ENCODE results near the gene CPPED1. TPM values are rescaled to one million over a fixed set of nuclear protein-coding genes. Genes with fewer than 3 reads are reported as not detected.

Gene CPPED1
- total and polyA plus RNA-seq, 4 donors = 10.4 to 29.1 (median 23.0) TPM

DNA sequence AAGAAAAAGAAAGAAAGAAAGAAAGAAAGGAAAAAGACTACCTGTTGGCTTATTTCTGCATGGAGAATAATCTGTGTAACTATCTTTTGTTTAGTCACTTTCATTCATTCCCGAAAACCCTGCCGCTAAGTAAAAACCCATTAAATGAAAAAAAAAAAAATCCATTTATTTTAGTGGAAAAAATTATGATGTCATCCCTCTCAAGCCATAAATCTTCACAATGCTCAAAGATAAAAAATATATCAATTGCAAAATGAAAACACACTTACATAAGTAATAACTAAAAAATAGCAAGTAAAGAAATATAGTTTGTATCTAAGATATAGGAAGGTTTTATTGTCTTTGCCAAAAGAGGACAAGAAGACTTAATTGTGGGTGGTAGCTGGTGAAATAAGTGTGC lies 46.5 kb upstream of the CPPED1 start:
- no peaks in the 10 kb centered on the region for H3K36me3 ChIP-seq (ENCODE audit: control insufficient read depth in 4 of 4, insufficient read depth in 3 of 4, low read depth in 1 of 4, low read length in 3 of 4)
- no peak overlapping the region for H3K4me3 ChIP-seq (ENCODE audit: low read depth in 1 of 3, low read length in 3 of 3)
- H3K4me1 ChIP-seq (ENCODE audit: control insufficient read depth in 4 of 4, insufficient read depth in 4 of 4, low read length in 3 of 4) = no peaks in the 10 kb centered on the region
- H3K27ac ChIP-seq (ENCODE audit: low read depth in 1 of 2, low read length in 2 of 2) = no peak overlapping the region
- DNase-seq (ENCODE audit: low spot score) = no peak
- no peak for TF ChIP-seq JUND (IDR thresholded peaks at IDR 0.05)
- TF ChIP-seq, protein P1, sequence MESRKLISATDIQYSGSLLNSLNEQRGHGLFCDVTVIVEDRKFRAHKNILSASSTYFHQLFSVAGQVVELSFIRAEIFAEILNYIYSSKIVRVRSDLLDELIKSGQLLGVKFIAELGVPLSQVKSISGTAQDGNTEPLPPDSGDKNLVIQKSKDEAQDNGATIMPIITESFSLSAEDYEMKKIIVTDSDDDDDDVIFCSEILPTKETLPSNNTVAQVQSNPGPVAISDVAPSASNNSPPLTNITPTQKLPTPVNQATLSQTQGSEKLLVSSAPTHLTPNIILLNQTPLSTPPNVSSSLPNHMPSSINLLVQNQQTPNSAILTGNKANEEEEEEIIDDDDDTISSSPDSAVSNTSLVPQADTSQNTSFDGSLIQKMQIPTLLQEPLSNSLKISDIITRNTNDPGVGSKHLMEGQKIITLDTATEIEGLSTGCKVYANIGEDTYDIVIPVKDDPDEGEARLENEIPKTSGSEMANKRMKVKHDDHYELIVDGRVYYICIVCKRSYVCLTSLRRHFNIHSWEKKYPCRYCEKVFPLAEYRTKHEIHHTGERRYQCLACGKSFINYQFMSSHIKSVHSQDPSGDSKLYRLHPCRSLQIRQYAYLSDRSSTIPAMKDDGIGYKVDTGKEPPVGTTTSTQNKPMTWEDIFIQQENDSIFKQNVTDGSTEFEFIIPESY (IDR thresholded peaks at IDR 0.05) = no peak
- no peak for TF ChIP-seq NR2F2 (IDR thresholded peaks at IDR 0.05)
- 91% methylated on average over 2 of the region's 2 CpGs for WGBS
- H3K27me3 ChIP-seq (ENCODE audit: control insufficient read depth in 4 of 4, insufficient read depth in 4 of 4, low read length in 3 of 4) = no peaks in the 10 kb centered on the region
- no peak overlapping the region for H3K9ac ChIP-seq (ENCODE audit: low read depth in 1 of 2, low read length in 2 of 2)
- H3K9me3 ChIP-seq (ENCODE audit: control insufficient read depth in 4 of 4, low read length in 3 of 4) = no peaks in the 10 kb centered on the region

DNA sequence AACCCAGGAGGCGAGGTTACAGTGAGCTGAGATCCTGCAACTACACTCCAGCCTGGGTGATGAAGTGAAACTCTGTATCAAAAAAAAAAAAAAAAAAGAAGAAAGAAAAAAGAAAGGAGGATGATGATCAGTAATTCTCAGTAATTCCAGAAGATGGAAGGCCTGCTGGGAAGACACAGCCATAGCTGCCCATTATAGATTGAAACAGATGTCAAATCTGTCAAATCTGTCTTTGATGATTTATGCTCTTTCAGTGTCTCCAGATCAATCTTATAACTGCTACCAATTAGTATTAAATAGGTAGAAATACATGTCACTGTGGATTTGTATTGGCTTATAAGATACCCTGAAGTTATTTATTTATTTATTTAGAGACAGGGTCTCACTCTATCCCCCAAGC lies 42.9 kb upstream of the CPPED1 start:
- Histone ChIP-seq H3K9ac (ENCODE audit: low read depth in 1 of 2, low read length in 2 of 2) (no peak overlapping the region), H3K27ac (ENCODE audit: low read depth in 1 of 2, low read length in 2 of 2) (no peak overlapping the region), H3K4me3 (ENCODE audit: low read depth in 1 of 3, low read length in 3 of 3) (no peak overlapping the region), H3K4me1 (ENCODE audit: control insufficient read depth in 4 of 4, insufficient read depth in 4 of 4, low read length in 3 of 4) (no peaks in the 10 kb centered on the region), H3K9me3 (ENCODE audit: control insufficient read depth in 4 of 4, low read length in 3 of 4) (no peaks in the 10 kb centered on the region), H3K36me3 (ENCODE audit: control insufficient read depth in 4 of 4, insufficient read depth in 3 of 4, low read depth in 1 of 4, low read length in 3 of 4) (no peaks in the 10 kb centered on the region), H3K27me3 (ENCODE audit: control insufficient read depth in 4 of 4, insufficient read depth in 4 of 4, low read length in 3 of 4) (no peaks in the 10 kb centered on the region)
- TF ChIP-seq HNF4A (conservative IDR thresholded peaks at IDR 0.05) = no peak
- no peak for TF ChIP-seq HNF4G (IDR thresholded peaks at IDR 0.05)
- TF ChIP-seq RXRA (IDR thresholded peaks at IDR 0.05) = no peak
- TF ChIP-seq, protein P2, sequence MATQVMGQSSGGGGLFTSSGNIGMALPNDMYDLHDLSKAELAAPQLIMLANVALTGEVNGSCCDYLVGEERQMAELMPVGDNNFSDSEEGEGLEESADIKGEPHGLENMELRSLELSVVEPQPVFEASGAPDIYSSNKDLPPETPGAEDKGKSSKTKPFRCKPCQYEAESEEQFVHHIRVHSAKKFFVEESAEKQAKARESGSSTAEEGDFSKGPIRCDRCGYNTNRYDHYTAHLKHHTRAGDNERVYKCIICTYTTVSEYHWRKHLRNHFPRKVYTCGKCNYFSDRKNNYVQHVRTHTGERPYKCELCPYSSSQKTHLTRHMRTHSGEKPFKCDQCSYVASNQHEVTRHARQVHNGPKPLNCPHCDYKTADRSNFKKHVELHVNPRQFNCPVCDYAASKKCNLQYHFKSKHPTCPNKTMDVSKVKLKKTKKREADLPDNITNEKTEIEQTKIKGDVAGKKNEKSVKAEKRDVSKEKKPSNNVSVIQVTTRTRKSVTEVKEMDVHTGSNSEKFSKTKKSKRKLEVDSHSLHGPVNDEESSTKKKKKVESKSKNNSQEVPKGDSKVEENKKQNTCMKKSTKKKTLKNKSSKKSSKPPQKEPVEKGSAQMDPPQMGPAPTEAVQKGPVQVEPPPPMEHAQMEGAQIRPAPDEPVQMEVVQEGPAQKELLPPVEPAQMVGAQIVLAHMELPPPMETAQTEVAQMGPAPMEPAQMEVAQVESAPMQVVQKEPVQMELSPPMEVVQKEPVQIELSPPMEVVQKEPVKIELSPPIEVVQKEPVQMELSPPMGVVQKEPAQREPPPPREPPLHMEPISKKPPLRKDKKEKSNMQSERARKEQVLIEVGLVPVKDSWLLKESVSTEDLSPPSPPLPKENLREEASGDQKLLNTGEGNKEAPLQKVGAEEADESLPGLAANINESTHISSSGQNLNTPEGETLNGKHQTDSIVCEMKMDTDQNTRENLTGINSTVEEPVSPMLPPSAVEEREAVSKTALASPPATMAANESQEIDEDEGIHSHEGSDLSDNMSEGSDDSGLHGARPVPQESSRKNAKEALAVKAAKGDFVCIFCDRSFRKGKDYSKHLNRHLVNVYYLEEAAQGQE (IDR thresholded peaks at IDR 0.05) = no peak
- no peak for TF ChIP-seq YY1 (IDR thresholded peaks at IDR 0.05)
- TF ChIP-seq NR2F2 (IDR thresholded peaks at IDR 0.05) = no peak
- no peak for TF ChIP-seq EGR1 (IDR thresholded peaks at IDR 0.05; ENCODE audit: low read depth in 2 of 2)
- no peak for TF ChIP-seq RAD21 (IDR thresholded peaks at IDR 0.05)
- no peak for TF ChIP-seq SP1 (IDR thresholded peaks at IDR 0.05)
- TF ChIP-seq JUND (IDR thresholded peaks at IDR 0.05) = no peak
- TF ChIP-seq TAF1 (conservative IDR thresholded peaks at IDR 0.05) = no peak
- no peak for TF ChIP-seq FOXA2 (IDR thresholded peaks at IDR 0.05)
- no peak for DNase-seq (ENCODE audit: low spot score)
- WGBS = 92% methylated on average over 1 of the region's 1 CpG

DNA sequence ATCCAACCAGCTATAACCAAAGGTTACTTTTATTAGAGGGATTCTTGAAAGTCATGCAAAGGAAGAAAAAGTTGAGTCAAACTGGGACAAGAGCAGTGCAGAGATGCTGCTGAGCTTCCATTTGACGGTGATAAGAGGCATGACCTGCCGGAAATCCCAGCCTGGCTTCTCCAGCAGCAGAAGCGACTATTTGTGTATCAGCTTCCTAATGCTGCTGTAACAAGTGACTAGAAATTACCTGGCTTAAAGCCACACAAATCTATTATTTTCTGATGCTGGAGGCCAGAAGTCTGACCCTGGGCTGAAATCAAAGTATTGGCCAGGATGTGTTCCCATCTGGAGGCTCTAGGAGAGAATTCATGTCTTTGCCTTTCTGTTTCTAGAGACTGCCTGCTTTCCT lies 41.6 kb upstream of the CPPED1 start:
- Histone ChIP-seq H3K4me1 (ENCODE audit: control insufficient read depth in 4 of 4, insufficient read depth in 4 of 4, low read length in 3 of 4) (no peaks in the 10 kb centered on the region), H3K27me3 (ENCODE audit: control insufficient read depth in 4 of 4, insufficient read depth in 4 of 4, low read length in 3 of 4) (no peaks in the 10 kb centered on the region), H3K9ac (ENCODE audit: low read depth in 1 of 2, low read length in 2 of 2) (no peak overlapping the region), H3K4me3 (ENCODE audit: low read depth in 1 of 3, low read length in 3 of 3) (no peak overlapping the region), H3K36me3 (ENCODE audit: control insufficient read depth in 4 of 4, insufficient read depth in 3 of 4, low read depth in 1 of 4, low read length in 3 of 4) (no peaks in the 10 kb centered on the region), H3K9me3 (ENCODE audit: control insufficient read depth in 4 of 4, low read length in 3 of 4) (no peaks in the 10 kb centered on the region), H3K27ac (ENCODE audit: low read depth in 1 of 2, low read length in 2 of 2) (no peak overlapping the region)
- WGBS = 91% methylated on average over 3 of the region's 3 CpGs
- TF ChIP-seq FOXA1 (IDR thresholded peaks at IDR 0.05) (no peak), YY1 (IDR thresholded peaks at IDR 0.05) (no peak), JUND (IDR thresholded peaks at IDR 0.05) (no peak), HNF4A (conservative IDR thresholded peaks at IDR 0.05) (no peak), RAD21 (IDR thresholded peaks at IDR 0.05) (no peak), NR2F2 (IDR thresholded peaks at IDR 0.05) (no peak), FOXA2 (IDR thresholded peaks at IDR 0.05) (no peak), EGR1 (IDR thresholded peaks at IDR 0.05; ENCODE audit: low read depth in 2 of 2) (no peak), SP1 (IDR thresholded peaks at IDR 0.05) (no peak)
- TF ChIP-seq, protein P3, sequence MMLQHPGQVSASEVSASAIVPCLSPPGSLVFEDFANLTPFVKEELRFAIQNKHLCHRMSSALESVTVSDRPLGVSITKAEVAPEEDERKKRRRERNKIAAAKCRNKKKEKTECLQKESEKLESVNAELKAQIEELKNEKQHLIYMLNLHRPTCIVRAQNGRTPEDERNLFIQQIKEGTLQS (IDR thresholded peaks at IDR 0.05) = no peak
- TF ChIP-seq, protein P4, sequence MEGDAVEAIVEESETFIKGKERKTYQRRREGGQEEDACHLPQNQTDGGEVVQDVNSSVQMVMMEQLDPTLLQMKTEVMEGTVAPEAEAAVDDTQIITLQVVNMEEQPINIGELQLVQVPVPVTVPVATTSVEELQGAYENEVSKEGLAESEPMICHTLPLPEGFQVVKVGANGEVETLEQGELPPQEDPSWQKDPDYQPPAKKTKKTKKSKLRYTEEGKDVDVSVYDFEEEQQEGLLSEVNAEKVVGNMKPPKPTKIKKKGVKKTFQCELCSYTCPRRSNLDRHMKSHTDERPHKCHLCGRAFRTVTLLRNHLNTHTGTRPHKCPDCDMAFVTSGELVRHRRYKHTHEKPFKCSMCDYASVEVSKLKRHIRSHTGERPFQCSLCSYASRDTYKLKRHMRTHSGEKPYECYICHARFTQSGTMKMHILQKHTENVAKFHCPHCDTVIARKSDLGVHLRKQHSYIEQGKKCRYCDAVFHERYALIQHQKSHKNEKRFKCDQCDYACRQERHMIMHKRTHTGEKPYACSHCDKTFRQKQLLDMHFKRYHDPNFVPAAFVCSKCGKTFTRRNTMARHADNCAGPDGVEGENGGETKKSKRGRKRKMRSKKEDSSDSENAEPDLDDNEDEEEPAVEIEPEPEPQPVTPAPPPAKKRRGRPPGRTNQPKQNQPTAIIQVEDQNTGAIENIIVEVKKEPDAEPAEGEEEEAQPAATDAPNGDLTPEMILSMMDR (IDR thresholded peaks at IDR 0.05; ENCODE audit: low read depth, low read length, missing input control) = no peak
- DNase-seq (ENCODE audit: low spot score) = no peak
